BLaER1 (cell line): ENCODE measurements around the gene CRHR2.

Experiments
- H3K27ac ChIP-seq: shearing (Covaris generic); formaldehyde crosslinking; 2 replicates; pipeline ENCODE4 v1.8.1; 2022
- H3K27me3 ChIP-seq: shearing (Covaris generic); formaldehyde crosslinking; 2 replicates; pipeline ENCODE4 v1.8.1; 2022
- H3K36me3 ChIP-seq: shearing (Covaris generic); formaldehyde crosslinking; 2 replicates; pipeline ENCODE4 v1.8.1; 2022
- H3K4me1 ChIP-seq: shearing (Covaris generic); formaldehyde crosslinking; 2 replicates; pipeline ENCODE4 v1.8.1; 2022
- H3K4me2 ChIP-seq: shearing (Covaris generic); formaldehyde crosslinking; 2 replicates; pipeline ENCODE4 v1.8.1; 2022
- H3K4me3 ChIP-seq: shearing (Covaris generic); formaldehyde crosslinking; 2 replicates; pipeline ENCODE4 v1.8.1; 2022
- H3K9ac ChIP-seq: shearing (Covaris generic); formaldehyde crosslinking; 2 replicates; pipeline ENCODE4 v1.8.1; 2022
- H3K9me3 ChIP-seq: shearing (Covaris generic); formaldehyde crosslinking; 2 replicates; pipeline ENCODE4 v1.8.1; 2022
- H4K20me1 ChIP-seq: shearing (Covaris generic); formaldehyde crosslinking; 2 replicates; pipeline ENCODE4 v1.8.1; 2022
- Cebpa-rat ChIP-seq: shearing (Covaris generic); IDR thresholded peaks from 2 replicates; pipeline ENCODE4 v1.8.1; 2022

Gene CRHR2

GRCh38 chr7:30683306-30683705 is 1.1 kb upstream of the CRHR2 start:
- Histone ChIP-seq H3K9me3 (peaks cover 10% of the 10 kb centered on the region), H3K36me3 (no peaks in the 10 kb centered on the region), H3K9ac (no peak overlapping the region), H3K4me2 (no peak overlapping the region), H3K4me3 (no peak overlapping the region), H3K4me1 (peaks cover 33% of the 10 kb centered on the region), H4K20me1 (0 out of 2 replicates have a peak, but pooled peaks cover 5% of the 10 kb centered on the region), H3K27me3 (peaks cover 44% of the 10 kb centered on the region), H3K27ac (no peak overlapping the region)
- no peak for TF ChIP-seq Cebpa-rat

GRCh38 chr7:30681815-30682211 is 443 bp downstream of the CRHR2 start:
- Histone ChIP-seq H3K4me2 (peak overlapping the region; percentile 56), H3K27me3 (peaks cover 44% of the 10 kb centered on the region)

GRCh38 chr7:30681331-30681797 is 892 bp downstream of the CRHR2 start:
- Histone ChIP-seq H3K4me1 (peaks cover 41% of the 10 kb centered on the region), H3K4me2 (no peak overlapping the region; the same call in 1 of the 2 replicates), H4K20me1 (0 out of 2 replicates have a peak, but pooled peaks cover 11% of the 10 kb centered on the region), H3K36me3 (no peaks in the 10 kb centered on the region), H3K27ac (no peak overlapping the region), H3K27me3 (peaks cover 44% of the 10 kb centered on the region), H3K4me3 (no peak overlapping the region), H3K9me3 (peaks cover 10% of the 10 kb centered on the region), H3K9ac (no peak overlapping the region)
- TF ChIP-seq Cebpa-rat: no peak

More at GRCh38 chr7:30681815-30682211, 443 bp downstream of the CRHR2 start:
- Histone ChIP-seq H3K9me3 (peaks cover 10% of the 10 kb centered on the region), H3K36me3 (no peaks in the 10 kb centered on the region), H3K4me1 (peaks cover 41% of the 10 kb centered on the region), H3K9ac (no peak overlapping the region), H3K27ac (no peak overlapping the region), H4K20me1 (0 out of 2 replicates have a peak, but pooled peaks cover 11% of the 10 kb centered on the region), H3K4me3 (peak overlapping the region; percentile 59)
- TF ChIP-seq Cebpa-rat: no peak

- no peak for TF ChIP-seq Cebpa-rat
- H3K27me3 ChIP-seq: peaks cover 44% of the 10 kb centered on the region
- 0 out of 2 replicates have a peak, but pooled peaks cover 11% of the 10 kb centered on the region for H4K20me1 ChIP-seq
- no peak overlapping the region for H3K4me3 ChIP-seq
- H3K4me2 ChIP-seq: peak overlapping the region; percentile 71
- H3K4me1 ChIP-seq: peaks cover 41% of the 10 kb centered on the region
- H3K27ac ChIP-seq: peak overlapping the region; percentile 52; the same call in 1 of the 2 replicates
- peaks cover 10% of the 10 kb centered on the region for H3K9me3 ChIP-seq
- H3K9ac ChIP-seq: no peak overlapping the region
- no peaks in the 10 kb centered on the region for H3K36me3 ChIP-seq
These were observed 2.6 kb downstream of the CRHR2 start for GRCh38 chr7:30679664-30680063.

GRCh38 chr7:30678805-30679204 is 3.5 kb downstream of the CRHR2 start:
- Histone ChIP-seq H3K27me3 (peaks cover 37% of the 10 kb centered on the region), H4K20me1 (0 out of 2 replicates have a peak, but pooled peaks cover 11% of the 10 kb centered on the region), H3K36me3 (no peaks in the 10 kb centered on the region), H3K9me3 (peaks cover 10% of the 10 kb centered on the region), H3K27ac (peak overlapping the region; percentile 52; the same call in 1 of the 2 replicates), H3K9ac (no peak overlapping the region), H3K4me3 (no peak overlapping the region), H3K4me1 (peaks cover 41% of the 10 kb centered on the region), H3K4me2 (peak overlapping the region; percentile 71)
- TF ChIP-seq Cebpa-rat: no peak

GRCh38 chr7:30674876-30675275 is 7.4 kb downstream of the CRHR2 start:
- Histone ChIP-seq H3K27me3 (no peaks in the 10 kb centered on the region), H4K20me1 (peaks cover 17% of the 10 kb centered on the region; the same call in 1 of the 2 replicates), H3K9me3 (no peaks in the 10 kb centered on the region), H3K4me1 (peaks cover 35% of the 10 kb centered on the region), H3K4me3 (no peak overlapping the region), H3K27ac (no peak overlapping the region), H3K9ac (no peak overlapping the region), H3K36me3 (no peaks in the 10 kb centered on the region), H3K4me2 (no peak overlapping the region)
- no peak for TF ChIP-seq Cebpa-rat

- Histone ChIP-seq H4K20me1 (peaks cover 17% of the 10 kb centered on the region; the same call in 1 of the 2 replicates), H3K36me3 (no peaks in the 10 kb centered on the region)
- no peak for TF ChIP-seq Cebpa-rat
These were observed 7.8 kb downstream of the CRHR2 start for GRCh38 chr7:30674420-30674819.

GRCh38 chr7:30671793-30672465 is 10.3 kb downstream of the CRHR2 start:
- no peak overlapping the region for H3K9ac ChIP-seq
- H4K20me1 ChIP-seq: peaks cover 7% of the 10 kb centered on the region; the same call in 1 of the 2 replicates
- no peak for TF ChIP-seq Cebpa-rat
- no peak overlapping the region for H3K4me3 ChIP-seq
- H3K36me3 ChIP-seq: no peaks in the 10 kb centered on the region
- no peaks in the 10 kb centered on the region for H3K27me3 ChIP-seq
- H3K4me2 ChIP-seq: peak overlapping the region; percentile 47; the same call in 1 of the 2 replicates
- peaks cover 9% of the 10 kb centered on the region for H3K4me1 ChIP-seq
- no peaks in the 10 kb centered on the region for H3K9me3 ChIP-seq
- no peak overlapping the region for H3K27ac ChIP-seq

More at GRCh38 chr7:30674420-30674819, 7.8 kb downstream of the CRHR2 start:
- no peaks in the 10 kb centered on the region for H3K27me3 ChIP-seq
- no peak overlapping the region for H3K4me3 ChIP-seq
- H3K9ac ChIP-seq: no peak overlapping the region
- no peaks in the 10 kb centered on the region for H3K9me3 ChIP-seq
- no peak overlapping the region for H3K27ac ChIP-seq
- H3K4me1 ChIP-seq: peaks cover 31% of the 10 kb centered on the region
- H3K4me2 ChIP-seq: no peak overlapping the region

GRCh38 chr7:30668102-30668501 is 14.2 kb downstream of the CRHR2 start:
- H3K9me3 ChIP-seq: no peaks in the 10 kb centered on the region
- H3K27ac ChIP-seq: no peak overlapping the region
- no peaks in the 10 kb centered on the region for H3K36me3 ChIP-seq
- peaks cover 7% of the 10 kb centered on the region; the same call in 1 of the 2 replicates for H4K20me1 ChIP-seq
- H3K27me3 ChIP-seq: no peaks in the 10 kb centered on the region
- H3K9ac ChIP-seq: no peak overlapping the region
- no peak overlapping the region for H3K4me2 ChIP-seq
- peaks cover 9% of the 10 kb centered on the region for H3K4me1 ChIP-seq
- H3K4me3 ChIP-seq: no peak overlapping the region
- no peak for TF ChIP-seq Cebpa-rat

- H3K27me3 ChIP-seq: no peaks in the 10 kb centered on the region
- no peak overlapping the region for H3K4me2 ChIP-seq
- H3K4me3 ChIP-seq: no peak overlapping the region
- H3K27ac ChIP-seq: no peak overlapping the region
- no peaks in the 10 kb centered on the region for H3K9me3 ChIP-seq
- TF ChIP-seq Cebpa-rat: no peak
- H3K9ac ChIP-seq: no peak overlapping the region
- H4K20me1 ChIP-seq: peaks cover under 1% of the 10 kb centered on the region; the same call in 1 of the 2 replicates
- H3K36me3 ChIP-seq: no peaks in the 10 kb centered on the region
- H3K4me1 ChIP-seq: peaks cover under 1% of the 10 kb centered on the region
These were observed 15.1 kb downstream of the CRHR2 start for GRCh38 chr7:30667172-30667571.
